Effector memory CD4-positive, alpha-beta T cell (primary cell): ENCODE results near the gene RETREG1.
"Not testable (repeated sequence)": the region's sequence is repeated elsewhere in the genome, so short reads cannot be mapped to it uniquely, and the experiment has no call there.

Experiments
- DNase-seq, 3 donors: peaks; one replicate each; pipeline ENCODE4 v3.0.0-alpha.2; 2020
- H3K27ac ChIP-seq: 2 replicates; pipeline ENCODE4 v1.7.0; 2013; ENCODE audit warnings: mild to moderate bottlenecking, low read length, moderate library complexity; ENCODE audit not compliant: insufficient read depth, poor library complexity, severe bottlenecking
- H3K27me3 ChIP-seq: replicated peaks from 2 replicates; pipeline ENCODE4 v1.7.0; 2013; ENCODE audit warnings: mild to moderate bottlenecking, low read length; ENCODE audit not compliant: insufficient read depth, control insufficient read depth, poor library complexity, severe bottlenecking
- H3K36me3 ChIP-seq: 2 replicates; pipeline ENCODE4 v1.7.0; 2013; ENCODE audit warnings: mild to moderate bottlenecking, low read length, moderate library complexity; ENCODE audit not compliant: control insufficient read depth, insufficient read depth
- H3K4me1 ChIP-seq: 2 replicates; pipeline ENCODE4 v1.7.0; 2013; ENCODE audit warnings: low read length, mild to moderate bottlenecking; ENCODE audit not compliant: control insufficient read depth, insufficient read depth, poor library complexity, severe bottlenecking
- H3K4me3 ChIP-seq: 2 replicates; pipeline ENCODE4 v1.7.0; 2013; ENCODE audit warnings: low read length, low read depth, mild to moderate bottlenecking; ENCODE audit not compliant: insufficient read depth, poor library complexity, severe bottlenecking
- H3K9me3 ChIP-seq: 2 replicates; pipeline ENCODE4 v1.7.0; 2013; ENCODE audit warnings: mild to moderate bottlenecking, low read length, moderate library complexity; ENCODE audit not compliant: control insufficient read depth

Gene RETREG1

DNA sequence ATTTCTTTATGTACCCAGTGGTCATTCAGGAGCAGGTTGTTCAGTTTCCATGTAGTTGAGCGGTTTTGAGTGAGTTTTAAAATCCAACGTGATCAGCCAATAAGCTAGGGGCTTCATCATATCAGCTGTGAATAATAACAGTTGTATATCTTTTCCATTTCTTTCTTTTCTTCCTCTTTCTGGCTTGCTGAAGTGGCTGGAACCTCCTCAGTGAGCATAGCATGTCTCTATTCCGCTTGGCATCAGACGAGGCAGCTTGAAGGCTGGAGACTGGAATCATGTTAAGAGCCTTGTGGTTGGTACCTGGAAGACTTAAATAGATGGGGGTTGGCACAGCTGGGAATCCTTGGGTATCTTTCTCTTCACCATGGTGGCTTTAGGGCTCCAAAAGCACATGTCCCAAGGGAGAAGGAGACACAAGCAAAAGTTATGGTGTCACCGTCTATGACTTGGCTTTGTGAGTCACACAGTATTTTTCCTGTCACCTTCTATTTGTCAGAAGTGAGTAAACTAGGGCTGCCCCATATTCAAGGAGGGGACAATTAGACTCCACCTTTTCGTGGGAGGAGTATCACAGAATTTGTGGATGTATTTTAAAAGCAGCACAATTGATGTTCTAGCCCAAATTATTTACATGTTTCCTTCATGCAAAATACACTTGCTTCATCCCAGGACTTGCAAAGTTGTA, 38.0 kb upstream of the RETREG1 start:
- no peak overlapping the region for H3K27ac ChIP-seq
- no peaks in the 10 kb centered on the region for H3K4me1 ChIP-seq
- DNase-seq, result no peak
- H3K9me3 ChIP-seq, result no peaks in the 10 kb centered on the region
- H3K36me3 ChIP-seq, result no peaks in the 10 kb centered on the region
- no peaks in the 10 kb centered on the region for H3K27me3 ChIP-seq
- H3K4me3 ChIP-seq, result no peak overlapping the region

DNA sequence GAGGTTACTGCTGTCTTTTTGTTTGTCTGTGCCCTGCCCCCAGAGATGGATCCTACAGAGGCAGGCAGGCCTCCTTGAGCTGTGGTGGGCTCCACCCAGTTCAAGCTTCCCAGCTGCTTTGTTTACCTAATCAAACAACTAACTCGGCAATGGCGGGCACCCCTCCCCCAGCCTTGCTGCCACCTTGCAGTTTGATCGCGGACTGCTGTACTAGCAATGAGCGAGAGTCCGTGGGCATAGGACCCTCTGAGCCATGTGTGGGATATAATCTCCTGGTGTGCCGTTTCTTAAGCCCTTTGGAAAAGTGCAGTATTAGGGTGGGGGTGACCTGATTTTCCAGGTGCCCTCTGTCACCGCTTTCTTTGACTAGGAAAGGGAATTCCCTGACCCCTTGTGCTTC, 31.9 kb upstream of the RETREG1 start:
- not testable (repeated sequence) for H3K9me3 ChIP-seq, H3K27me3 ChIP-seq, H3K4me3 ChIP-seq, DNase-seq, H3K36me3 ChIP-seq, H3K27ac ChIP-seq, H3K4me1 ChIP-seq

DNA sequence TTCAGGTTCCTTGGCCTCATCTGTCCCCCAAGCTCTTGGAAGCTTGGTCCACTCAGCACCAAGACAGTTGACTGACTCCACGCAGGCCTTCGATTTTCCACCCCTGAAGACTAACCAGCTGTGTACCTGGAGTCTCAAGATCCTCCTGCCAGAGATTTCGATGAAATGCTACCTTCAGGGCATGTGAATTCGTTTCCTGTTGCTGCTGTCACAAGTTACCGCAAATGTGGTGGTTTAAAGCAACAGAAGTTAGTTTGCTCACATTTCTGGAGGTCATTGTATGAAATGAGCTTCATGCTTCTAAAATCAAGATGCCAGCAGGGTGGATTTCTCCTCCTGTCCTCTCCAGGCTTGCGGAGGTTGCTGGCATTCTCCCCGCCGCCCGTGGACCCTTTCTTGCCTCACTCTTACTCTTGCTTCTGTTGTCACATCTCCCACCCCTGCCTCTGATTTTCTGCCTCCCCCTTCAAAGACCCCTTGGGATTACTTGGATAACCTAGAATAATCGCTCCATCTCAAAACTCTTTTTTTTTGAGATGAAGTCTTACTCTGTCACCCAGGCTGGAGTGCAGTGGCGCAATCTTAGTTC, 27.6 kb upstream of the RETREG1 start:
- Histone ChIP-seq H3K9me3 (no peaks in the 10 kb centered on the region), H3K36me3 (no peaks in the 10 kb centered on the region), H3K4me1 (no peaks in the 10 kb centered on the region), H3K27me3 (no peaks in the 10 kb centered on the region), H3K27ac (no peak overlapping the region), H3K4me3 (no peak overlapping the region)
- no peak for DNase-seq

DNA sequence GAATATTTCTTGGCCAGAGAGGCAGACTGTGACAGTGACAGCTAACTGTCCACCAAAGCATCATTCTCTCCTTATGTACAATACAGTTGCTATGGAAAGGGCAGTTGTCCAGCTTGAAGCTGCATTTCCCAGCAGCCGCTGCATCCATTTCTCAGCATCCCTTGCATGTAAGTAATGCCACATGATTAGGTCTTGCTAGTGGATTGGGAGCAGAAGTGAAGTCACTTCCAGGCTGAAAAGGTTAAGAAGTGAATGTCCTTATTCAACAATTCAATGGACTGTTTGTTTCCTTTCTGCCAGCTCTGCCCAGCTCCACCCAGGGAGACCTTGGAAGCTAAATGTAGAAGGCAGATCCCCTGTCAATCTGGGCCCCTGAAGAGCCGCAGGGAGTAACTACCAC, 26.1 kb upstream of the RETREG1 start:
- no peak overlapping the region for H3K27ac ChIP-seq
- H3K36me3 ChIP-seq, result no peaks in the 10 kb centered on the region
- DNase-seq, result no peak
- no peaks in the 10 kb centered on the region for H3K9me3 ChIP-seq
- H3K4me1 ChIP-seq, result no peaks in the 10 kb centered on the region
- H3K27me3 ChIP-seq, result no peaks in the 10 kb centered on the region
- H3K4me3 ChIP-seq, result no peak overlapping the region

DNA sequence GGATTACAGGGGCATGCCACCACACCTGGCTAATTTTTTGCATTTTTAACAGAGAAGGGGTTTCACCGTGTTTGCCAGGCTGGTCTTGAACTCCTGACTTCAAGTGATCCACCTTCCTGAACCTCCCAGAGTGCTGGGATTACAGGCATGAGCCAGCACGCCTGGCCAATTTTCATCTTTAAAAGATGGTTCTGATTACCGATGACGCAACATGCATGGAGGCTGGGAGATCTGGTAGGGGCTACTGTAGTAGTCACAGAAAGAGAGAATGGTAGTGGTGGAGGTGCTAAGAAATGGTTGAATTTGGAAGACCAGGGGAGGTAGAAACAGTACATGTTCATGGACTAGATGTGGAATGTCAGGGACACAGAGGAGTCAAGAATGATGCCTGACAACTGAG, 22.4 kb upstream of the RETREG1 start:
- Histone ChIP-seq H3K27me3 (no peaks in the 10 kb centered on the region), H3K4me1 (no peaks in the 10 kb centered on the region), H3K27ac (no peak overlapping the region), H3K4me3 (no peak overlapping the region), H3K9me3 (no peaks in the 10 kb centered on the region), H3K36me3 (no peaks in the 10 kb centered on the region)
- DNase-seq, result no peak

DNA sequence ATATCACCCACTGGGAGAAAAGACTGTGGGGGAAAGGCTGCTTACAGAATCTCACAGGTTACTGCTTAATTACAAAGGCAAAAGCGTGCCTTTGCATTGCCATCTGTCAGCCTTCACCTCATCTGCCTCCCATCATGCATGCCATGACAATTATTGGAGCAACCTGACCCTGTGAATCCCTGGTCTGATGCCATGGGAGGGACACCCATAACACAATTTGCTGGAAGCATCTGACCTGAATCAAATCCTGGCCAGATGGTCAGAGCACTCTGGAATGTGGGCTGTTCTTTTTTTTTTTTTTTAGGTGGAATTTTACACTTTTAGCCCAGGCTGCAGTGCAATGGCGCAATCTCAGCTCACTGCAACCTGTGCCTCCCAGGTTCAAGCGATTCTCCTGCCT, 11.6 kb upstream of the RETREG1 start:
- peaks cover 10% of the 10 kb centered on the region for H3K4me1 ChIP-seq
- H3K36me3 ChIP-seq, result no peaks in the 10 kb centered on the region
- no peak overlapping the region for H3K27ac ChIP-seq
- H3K27me3 ChIP-seq, result no peaks in the 10 kb centered on the region
- H3K9me3 ChIP-seq, result no peaks in the 10 kb centered on the region
- H3K4me3 ChIP-seq, result no peak overlapping the region
- DNase-seq, result no peak

DNA sequence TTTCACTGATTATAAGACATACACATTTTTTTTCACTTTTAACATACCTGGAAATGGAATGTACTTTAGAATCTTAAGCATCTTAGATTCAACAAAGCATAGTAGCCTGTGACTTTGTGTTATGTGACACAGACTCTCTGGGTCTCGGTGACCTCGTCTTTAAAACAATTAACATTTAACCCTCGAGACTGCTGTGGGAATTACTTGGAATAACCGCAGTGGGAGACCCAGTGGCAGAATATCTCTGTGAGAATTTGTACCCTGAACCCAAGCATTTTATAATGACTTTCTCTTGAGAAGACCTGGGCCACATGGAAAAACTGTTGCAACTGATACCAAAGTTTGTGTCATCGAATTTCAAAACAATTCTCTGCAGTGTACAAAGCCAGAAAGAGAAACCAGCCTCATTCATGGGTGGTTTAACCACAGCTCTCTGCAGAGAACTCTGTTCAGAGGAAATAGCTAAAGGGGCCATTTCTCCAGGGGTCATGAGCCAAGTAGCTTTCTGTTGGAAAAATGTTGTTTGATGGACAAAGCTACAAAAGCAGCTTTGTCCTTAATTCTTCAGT, 10.0 kb upstream of the RETREG1 start:
- peaks cover 10% of the 10 kb centered on the region for H3K4me1 ChIP-seq
- no peaks in the 10 kb centered on the region for H3K9me3 ChIP-seq
- DNase-seq, result no peak
- no peak overlapping the region for H3K27ac ChIP-seq
- no peaks in the 10 kb centered on the region for H3K36me3 ChIP-seq
- H3K27me3 ChIP-seq, result no peaks in the 10 kb centered on the region
- H3K4me3 ChIP-seq, result no peak overlapping the region

DNA sequence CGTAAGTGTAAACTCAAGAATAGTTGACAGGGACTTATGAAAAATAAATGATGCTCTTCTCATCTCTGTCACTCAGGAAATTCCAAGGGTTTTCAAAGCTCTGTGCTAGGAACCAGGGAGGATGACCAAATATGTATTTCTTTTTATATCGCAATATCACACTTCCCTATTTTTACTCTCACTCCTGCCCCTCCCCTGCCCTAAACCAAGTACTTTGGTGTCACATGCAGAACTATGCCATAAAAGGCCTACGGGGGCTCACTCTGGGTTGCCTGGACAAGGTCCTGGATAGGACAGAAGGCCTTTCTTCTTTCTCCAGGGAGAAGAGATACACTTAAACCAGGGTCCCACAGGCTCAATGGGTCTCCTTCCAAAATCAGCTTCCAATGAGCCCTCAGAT, 8.3 kb upstream of the RETREG1 start:
- H3K27ac ChIP-seq, result no peak overlapping the region
- H3K4me3 ChIP-seq, result no peak overlapping the region
- no peaks in the 10 kb centered on the region for H3K27me3 ChIP-seq
- peaks cover 10% of the 10 kb centered on the region for H3K4me1 ChIP-seq
- H3K36me3 ChIP-seq, result no peaks in the 10 kb centered on the region
- H3K9me3 ChIP-seq, result no peaks in the 10 kb centered on the region
- no peak for DNase-seq

DNA sequence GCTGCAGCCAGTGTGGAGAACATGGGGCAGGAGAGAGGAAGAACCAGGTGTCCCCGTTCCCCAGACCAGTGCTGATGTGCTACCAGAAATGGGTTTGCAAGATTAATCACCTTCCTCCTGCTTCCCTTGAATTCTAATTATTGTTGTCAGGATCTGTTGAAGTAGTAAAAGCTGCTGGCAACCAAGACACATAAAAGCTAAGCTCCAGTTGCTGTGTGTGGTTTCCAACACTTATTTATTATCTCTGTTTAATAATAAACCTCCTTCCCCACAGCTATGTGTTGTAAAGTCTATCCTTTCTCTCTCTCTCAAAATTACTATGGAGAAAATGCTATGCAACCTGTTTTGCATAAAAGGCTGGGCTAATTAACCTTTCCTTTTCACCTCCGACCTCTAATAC, 2.3 kb upstream of the RETREG1 start:
- Histone ChIP-seq H3K36me3 (no peaks in the 10 kb centered on the region), H3K27me3 (no peaks in the 10 kb centered on the region), H3K4me1 (peaks cover 18% of the 10 kb centered on the region), H3K4me3 (no peak overlapping the region), H3K27ac (peak overlapping the region; percentile 36), H3K9me3 (no peaks in the 10 kb centered on the region)
- no peak for DNase-seq

DNA sequence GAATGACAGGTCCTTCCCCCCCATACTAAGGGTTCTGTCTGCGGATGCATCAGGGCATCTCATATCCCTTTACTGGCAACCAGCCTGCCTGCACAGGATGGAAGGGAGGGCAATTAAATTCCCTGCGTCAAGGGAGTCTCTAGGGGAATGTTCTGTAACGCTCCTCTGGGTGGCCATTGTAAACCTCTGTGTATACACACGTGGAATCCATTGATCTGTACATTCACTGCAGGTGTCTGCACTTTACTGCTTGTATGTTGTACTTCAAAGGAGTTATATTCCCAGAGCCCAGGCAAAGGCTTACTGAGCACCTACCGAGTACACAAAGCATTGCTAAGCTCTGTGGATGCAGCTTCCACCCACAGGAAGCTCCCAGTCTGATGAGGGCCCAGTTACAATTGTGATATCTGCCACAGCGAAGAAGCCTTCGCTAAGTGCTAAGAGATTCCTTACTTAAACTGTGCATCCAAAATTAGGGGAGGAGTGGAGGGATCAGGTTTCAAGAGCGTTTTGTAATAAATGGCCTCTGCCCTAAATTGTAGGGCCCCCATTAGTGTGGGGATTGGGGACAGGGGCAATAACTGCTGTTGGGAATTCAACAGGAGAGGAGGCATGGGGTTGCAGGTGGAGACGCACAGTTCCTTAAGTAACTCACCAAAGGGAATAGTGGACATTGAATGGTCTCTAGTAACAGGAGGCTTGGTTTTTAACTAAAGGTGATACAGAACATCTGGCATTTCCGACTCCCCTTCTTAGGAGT, 1.5 kb upstream of the RETREG1 start:
- Histone ChIP-seq H3K27me3 (no peaks in the 10 kb centered on the region), H3K9me3 (no peaks in the 10 kb centered on the region), H3K27ac (peak overlapping the region; percentile 91), H3K4me1 (peaks cover 18% of the 10 kb centered on the region), H3K36me3 (no peaks in the 10 kb centered on the region), H3K4me3 (no peak overlapping the region)
- DNase-seq, result no peak
